Measurements from ENCODE around the gene TAPBP.
"Not testable (repeated sequence)": the region's sequence is repeated elsewhere in the genome, so short reads cannot be mapped to it uniquely, and the experiment has no call there.

Gene TAPBP

DNA sequence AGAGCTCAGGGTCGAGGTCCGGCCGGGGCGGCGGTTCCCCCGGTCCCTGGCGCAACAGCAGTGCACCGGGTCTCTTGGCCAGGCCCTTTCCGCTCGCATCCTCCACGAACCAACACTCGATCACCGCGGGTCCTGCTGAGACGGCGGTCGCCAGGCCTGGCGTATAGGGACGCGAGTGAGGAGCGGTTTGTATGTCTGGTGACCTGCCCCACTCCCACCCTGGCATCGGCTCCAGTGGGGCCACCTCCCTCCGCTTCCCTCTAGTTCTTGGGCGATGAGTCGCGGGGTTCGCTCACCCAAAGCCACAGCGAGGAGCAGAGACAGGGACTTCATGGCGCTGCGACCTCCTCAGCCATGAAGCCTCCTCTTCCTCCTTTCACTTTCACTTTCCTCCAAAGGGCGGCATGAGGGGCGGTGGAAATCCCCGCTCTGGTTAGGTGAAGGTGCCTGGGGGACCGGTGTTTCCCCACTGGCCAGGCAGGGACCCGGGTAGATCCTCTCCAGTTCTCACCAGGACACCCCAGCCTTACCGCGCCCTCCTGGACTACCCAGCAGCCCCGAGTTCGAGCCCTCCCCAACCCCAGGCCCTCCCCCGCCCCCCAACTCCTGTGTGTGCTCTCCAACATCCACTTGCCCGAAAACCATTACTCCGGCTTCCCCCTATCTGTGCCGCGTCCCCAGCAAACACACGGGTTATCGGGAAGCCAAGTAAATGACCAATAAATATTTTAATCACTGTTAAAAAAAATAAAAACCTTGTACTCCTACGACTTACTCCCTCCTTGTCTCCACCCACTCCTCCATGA lies at the start of gene TAPBP:
TSS of gene TAPBP (minus strand) at position 370 of the 806 bp plus-strand sequence. CDS start at position 333, 37 bp downstream.
- DNase-seq (ENCODE audit: low read depth in 2 of 2): peak; percentile 81 to 87

DNA sequence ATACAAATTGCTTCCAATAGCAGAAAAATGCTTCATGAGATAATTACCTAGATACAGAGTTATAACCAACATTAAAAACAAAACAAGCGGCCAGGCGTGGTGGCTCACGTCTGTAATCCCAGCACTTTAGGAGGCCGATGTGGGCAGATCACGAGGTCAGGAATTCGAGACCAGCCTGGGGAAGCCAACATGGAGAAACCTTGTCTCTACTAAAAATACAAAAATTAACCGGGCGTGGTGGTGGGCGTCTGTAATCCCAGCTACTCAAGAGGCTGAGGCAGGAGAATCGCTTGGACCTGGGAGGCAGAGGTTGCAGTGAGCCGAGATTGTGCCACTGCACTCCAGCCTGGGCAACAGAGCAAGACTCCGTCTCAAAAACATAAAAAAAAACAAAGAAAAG lies 49.6 kb upstream of the TAPBP start:
- not testable (repeated sequence) for DNase-seq (ENCODE audit: low read depth in 2 of 2)

DNA sequence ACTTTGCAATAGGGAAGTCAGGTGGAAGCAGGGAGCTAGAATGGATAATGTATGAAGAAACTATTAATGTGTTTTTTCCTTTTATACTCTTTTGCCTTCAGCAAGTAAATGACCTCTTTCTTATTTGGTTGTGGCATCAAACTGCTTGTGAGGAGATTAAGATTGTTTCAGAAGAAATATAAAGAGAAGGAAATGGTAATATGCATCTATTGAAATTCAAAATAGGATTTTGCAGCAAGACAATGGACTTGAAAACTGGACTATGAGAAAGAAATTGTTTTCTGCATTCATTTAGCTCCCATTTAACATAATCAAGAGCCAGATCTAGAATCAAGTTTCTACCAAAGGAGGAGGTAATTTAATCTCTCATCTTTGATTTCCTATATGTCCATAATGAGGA lies 45.5 kb upstream of the TAPBP start:
- no peak for DNase-seq (ENCODE audit: low read depth in 2 of 2)

DNA sequence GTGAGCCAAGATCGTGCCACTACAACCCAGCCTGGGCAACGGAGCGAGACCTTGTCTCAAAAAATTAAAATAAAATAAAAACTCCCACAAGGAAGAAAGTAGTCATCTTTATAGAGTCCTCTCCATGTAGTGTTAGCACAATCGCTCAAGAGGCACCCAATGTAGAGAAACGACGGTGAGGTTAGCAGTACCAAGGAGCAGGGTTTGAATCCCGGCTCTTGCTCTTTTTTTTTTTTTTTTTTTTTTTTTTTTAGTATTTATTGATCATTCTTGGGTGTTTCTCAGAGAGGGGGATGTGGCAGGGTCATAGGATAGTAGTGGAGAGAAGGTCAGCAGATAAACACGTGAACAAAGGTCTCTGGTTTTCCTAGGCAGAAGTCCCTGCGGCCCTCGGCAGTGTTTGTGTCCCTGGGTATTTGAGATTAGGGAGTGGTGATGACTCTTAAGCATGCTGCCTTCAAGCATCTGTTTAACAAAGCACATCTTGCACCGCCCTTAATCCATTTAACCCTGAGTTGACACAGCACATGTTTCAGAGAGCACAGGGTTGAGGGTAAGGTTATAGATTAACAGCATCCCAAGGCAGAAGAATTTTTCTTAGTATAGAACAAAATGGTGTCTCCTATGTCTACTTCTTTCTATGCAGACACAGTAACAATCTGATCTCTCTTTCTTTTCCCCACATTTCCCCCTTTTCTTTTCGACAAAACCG lies 43.4 kb upstream of the TAPBP start:
- not testable (repeated sequence) for DNase-seq (ENCODE audit: low read depth in 2 of 2)

DNA sequence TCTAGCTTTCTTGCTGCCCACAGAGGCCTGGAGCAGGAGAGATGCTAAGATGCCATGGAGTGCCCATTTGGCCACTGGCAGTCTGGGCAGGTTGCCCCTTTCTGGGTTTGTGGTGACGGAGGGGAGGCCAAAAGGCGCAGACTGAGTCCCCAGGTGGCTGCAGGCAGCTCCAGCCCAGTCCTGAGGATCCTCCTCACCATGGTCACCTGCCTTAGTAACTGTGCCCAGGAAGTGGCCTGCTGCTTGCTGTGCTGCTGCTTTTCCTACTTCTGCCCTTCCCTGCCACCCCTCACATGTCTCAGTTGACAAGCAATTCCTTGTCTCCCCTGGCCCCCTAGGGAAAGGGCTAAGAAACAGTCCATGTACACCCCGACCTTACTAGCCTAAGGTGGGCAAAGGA lies 42.4 kb upstream of the TAPBP start:
- no peak for DNase-seq (ENCODE audit: low read depth in 2 of 2)

DNA sequence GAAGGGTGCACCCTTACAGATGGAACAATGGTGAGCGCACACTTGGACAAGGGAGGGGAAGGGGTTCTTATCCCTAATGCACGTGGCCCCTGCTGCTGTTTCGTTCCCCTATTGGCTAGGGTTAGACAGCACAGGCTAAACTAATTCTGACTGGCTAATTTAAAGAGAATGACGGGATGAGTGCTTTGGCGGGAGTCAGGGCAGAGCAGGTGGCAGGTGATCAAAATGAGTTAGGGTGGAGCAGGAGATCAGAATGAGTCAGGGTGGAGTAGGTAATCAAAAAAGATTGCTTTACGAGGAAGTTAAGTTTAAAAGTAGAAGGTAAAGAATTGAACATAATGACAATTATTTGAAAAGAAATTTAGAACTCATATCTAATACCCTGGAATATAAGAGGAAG lies 42.0 kb upstream of the TAPBP start:
- not testable (repeated sequence) for DNase-seq (ENCODE audit: low read depth in 2 of 2)

DNA sequence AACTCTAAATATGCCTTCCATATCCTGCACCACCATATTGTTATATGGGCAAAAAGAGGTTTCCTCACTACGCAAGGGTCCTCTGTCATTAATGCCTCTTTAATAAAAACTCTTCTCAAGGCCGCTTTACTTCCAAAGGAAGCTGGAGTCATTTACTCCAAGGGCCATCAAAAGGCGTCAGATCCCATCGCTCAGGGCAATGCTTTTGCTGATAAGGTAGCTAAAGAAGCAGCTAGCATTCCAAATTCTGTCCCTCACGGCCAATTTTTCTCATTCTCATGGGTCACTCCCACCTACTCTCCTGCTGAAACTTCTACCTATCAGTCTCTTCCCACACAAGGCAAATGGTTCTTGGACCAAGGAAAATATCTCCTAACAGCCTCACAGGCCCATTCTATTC lies 33.9 kb upstream of the TAPBP start:
- DNase-seq (ENCODE audit: low read depth in 2 of 2): no peak

DNA sequence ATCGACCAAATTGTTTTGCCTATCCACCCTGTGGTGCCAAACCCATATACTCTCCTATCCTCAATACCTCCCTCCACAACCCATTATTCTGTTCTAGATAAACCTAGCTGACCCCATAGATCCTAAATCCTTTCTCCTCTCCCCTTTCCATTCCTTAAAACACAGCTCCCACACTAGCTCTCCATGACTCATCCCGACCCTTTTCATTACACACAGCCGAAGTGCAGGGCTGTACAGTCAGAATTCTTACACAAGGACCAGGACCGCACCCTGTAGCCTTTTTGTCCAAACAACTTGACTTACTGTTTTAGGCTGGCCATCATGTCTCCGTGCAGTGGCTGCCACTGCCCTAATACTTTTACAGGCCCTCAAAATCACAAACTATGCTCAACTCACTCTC lies 33.1 kb upstream of the TAPBP start:
- not testable (repeated sequence) for DNase-seq (ENCODE audit: low read depth in 2 of 2)

DNA sequence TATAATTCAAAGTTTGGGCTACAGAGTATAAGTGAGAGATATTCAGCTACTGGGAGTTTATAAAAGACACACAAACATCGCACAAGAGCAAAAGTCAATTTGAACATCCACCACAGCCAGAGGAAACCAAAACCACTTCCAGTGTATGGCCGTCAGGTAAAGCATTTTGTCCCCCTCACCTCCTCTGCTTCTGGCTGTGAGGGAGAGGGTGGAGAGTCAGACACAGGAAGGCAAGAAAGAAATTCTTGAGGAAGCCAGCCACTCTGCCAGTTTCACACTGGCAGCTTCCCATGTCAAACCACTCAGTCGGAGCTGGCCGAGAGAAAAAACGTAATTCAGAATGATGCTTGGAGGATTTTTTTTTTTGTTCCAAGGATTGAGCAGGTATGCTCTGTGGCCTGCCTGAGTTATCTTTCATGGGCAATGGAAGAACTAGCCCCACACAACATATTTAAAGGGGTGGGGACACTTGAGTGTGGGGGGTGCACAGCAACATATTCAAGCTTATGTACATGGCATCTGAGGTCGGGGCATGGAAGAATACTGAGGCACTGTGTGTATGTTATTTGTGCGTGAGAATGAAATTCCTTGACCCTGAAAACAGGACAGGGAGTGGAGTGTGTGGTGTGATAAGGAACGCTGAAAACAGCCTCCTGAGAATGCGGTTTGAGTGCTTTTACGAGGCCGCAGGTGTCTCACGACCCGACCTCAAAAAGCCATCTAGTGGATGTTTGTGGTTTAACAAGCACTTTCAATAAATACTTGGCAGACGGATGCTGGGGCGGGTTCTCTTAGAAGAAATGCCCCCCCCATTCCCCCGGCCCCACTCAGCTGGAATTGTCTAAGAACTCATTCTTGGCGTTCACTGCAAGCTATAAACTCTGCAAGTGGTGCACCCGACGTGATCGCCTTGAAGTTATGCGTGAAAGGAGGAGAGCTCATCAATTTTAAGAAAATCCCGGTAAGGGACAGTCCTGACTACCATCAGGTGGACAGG lies 31.1 kb upstream of the TAPBP start:
- peak; percentile 32 to 34 for DNase-seq (ENCODE audit: low read depth in 2 of 2)

DNA sequence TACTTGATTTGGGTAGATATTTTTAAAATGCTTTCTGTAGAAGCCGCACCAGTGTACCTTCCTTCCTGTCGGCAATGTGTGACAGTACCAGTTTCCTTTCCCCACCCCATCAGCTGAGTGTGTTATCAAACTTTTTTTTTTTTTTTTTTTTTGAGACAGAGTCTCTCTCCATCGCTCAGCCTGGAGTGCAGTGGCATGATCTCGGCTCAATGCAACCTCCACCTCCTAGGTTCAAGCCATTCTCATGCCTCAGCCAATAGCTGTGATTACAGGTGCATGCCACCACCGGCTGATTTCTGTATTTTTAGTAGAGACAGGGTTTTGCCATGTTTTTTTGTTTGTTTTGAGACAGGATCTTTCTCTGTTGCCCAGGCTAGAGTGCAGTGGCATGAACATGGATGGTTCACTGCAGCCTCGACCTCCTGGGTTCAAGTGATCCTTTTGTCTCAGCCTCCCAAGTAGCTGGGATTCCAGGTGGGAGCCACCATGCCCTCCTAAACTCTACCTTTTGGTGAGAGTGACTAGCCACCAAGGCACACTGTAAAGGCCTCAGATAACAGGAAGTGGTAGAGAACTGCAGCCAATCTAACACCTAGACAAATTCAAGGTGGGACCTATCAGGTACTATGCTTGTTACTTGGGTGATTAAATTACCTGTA lies 30.2 kb upstream of the TAPBP start:
- no peak for DNase-seq (ENCODE audit: low read depth in 2 of 2)

DNA sequence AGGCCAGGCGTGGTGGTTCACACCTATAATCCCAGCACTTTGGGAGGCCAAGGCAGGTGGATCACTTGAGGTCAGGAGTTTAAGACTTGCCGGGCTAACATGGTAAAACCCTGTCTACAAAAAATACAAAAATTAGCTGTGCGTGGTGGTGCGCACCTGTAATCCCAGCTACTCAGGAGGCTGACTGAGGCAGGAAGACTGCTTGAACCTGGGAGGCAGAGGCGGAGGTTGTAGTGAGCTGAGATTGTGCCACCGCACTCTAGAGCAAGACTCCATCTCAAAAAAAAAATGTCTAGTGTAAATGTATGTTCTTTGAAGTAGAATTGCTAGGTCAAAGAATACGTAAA lies 29.7 kb upstream of the TAPBP start:
- DNase-seq (ENCODE audit: low read depth in 2 of 2): not testable (repeated sequence)

DNA sequence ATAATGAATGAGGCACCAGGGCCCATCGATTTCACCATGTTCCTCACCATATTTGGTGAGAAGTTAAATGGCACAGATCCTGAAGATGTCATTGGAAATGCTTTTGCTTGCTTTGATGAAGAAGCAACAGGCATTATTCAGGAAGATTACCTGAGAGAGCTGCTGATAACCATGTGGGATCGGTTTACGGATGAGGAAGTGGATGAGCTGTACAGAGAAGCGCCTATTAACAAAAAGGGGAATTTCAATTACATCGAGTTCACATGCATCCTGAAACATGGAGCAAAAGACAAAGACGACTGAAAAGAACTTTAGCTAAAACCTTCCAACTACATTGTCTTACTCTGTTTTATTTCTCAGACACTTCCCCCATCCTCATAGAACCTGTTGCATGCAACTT lies 25.3 kb upstream of the TAPBP start:
- no peak for DNase-seq (ENCODE audit: low read depth in 2 of 2)

DNA sequence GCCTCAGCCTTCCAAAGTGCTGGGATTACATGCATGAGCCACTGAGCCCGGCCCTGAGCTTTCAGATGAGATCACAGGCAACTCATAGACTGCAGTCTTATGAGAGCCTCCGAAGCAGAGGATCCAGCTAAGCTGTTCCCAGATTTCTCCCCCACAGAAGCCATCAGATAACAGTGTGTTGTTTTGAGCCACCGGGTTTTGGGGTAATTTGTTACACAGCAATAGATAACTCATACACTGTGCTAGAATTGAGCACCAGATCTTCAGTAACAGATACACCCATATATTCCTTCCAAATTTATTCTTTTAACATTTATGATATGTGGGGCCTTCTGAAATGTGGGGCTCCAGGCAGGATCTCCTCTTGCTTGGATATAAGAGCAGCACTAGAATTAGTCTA lies 22.6 kb upstream of the TAPBP start:
- no peak for DNase-seq (ENCODE audit: low read depth in 2 of 2)

DNA sequence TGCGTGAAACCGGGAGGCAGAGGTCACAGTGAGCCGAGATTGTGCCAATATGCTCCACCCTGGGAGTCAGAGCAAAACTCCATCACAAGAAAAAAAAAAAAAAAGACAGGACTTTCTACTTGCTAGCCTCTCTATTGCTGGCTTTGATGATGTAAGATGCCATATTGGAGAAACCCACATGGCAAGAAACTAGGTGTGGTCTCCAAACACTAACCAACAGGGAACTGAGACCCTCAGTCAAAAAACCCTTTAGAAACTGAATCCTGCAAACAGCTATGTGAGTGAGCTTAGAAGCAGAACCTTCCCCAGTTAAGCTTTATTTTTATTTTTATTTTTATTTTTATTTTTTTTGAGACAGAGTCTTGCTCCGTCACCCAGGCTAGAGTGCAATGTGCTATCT lies 22.0 kb upstream of the TAPBP start:
- no peak for DNase-seq (ENCODE audit: low read depth in 2 of 2)

DNA sequence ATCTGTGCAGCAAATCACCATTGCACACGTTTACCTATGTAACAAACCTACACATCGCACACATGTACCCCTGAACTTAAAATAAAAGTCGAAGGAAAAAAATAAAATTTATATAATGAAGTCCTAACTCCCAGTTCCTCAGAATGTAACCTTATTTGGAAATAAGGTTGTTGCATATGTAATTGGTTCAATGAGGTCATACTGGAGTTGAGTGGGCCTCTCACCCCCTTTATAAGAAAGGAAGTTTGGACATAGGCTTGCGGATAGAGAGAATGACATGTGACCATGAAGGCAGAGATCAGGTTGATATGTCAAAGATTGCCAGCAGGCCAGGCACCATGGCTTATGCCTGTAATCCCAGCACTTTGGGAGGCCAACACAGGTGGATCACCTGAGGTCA lies 19.8 kb upstream of the TAPBP start:
- no peak for DNase-seq (ENCODE audit: low read depth in 2 of 2)

DNA sequence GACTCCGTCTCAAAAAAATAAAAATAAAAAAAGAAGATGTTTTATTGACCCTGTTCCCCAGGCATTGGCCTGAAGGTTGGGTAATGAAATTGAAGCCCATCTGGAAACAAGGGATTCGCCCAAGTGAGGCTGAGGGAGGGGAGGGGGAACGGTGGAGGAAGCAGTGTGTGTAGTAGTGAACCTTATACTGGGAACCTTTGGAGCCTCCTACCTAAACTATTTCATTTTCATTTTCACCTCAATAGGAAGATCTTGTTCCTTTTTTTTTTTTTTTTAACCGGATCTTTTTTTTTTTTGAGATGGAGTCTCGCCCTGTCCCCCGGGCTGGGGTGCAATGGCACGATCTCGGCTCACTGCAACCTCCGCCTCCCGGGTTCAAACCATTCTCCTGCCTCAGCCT lies 16.9 kb upstream of the TAPBP start:
- no peak for DNase-seq (ENCODE audit: low read depth in 2 of 2)

DNA sequence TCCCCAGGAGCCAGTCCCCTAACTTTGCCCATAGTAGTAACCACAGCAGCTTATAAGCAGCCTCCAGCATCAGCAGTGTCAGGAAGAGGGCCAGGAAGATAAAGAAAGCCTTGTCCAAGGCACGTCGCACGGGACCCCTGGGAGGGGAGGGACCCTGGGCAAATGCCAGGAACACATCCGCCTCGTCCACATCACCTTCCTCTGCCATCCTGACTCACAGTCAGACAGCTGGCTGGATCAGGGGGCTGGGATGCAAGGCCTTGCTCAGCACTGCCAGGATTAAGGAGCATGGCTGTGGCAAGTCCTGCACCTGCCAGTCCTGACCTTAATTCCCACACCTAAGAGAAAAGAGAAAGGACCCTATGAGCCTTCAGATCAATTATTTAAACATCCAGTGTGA lies 15.2 kb upstream of the TAPBP start:
- DNase-seq (ENCODE audit: low read depth in 2 of 2): no peak

DNA sequence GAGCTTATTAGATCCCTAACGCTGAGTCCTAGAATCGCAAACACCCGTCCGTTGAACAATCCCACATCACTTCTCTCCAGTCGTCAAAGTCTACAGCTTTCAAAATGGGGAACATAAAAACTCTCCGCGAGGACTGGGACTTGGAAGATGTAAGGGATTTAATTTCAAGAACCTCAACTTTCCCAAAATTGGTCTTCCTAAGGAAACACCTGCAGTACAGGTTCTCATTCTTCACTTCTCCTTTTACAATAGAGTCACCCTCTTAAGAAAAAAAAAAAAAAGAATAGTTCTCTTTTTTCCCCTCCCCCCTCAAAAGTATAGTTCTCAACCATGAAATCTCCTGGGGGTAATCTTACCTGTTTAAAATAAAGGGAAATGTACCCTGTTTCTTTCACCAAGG lies 10.2 kb upstream of the TAPBP start:
- no peak for DNase-seq (ENCODE audit: low read depth in 2 of 2)

DNA sequence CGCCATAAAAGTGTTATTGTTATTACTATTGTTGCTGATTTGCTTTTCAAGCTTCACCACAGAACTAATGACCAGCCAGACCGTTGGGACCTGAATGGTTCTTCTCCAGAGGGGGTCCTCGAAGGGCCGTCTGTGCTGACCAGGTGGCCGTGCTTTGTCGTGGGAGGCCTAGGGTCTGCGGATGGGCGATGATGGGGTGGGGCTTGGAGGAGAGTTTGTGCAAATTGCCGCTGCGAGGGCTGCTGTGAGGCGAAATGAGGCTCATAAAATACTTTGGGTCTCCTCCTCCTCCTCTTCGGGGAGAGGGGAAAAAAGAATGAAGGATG lies 9.7 kb upstream of the TAPBP start:
- no peak for DNase-seq (ENCODE audit: low read depth in 2 of 2)

DNA sequence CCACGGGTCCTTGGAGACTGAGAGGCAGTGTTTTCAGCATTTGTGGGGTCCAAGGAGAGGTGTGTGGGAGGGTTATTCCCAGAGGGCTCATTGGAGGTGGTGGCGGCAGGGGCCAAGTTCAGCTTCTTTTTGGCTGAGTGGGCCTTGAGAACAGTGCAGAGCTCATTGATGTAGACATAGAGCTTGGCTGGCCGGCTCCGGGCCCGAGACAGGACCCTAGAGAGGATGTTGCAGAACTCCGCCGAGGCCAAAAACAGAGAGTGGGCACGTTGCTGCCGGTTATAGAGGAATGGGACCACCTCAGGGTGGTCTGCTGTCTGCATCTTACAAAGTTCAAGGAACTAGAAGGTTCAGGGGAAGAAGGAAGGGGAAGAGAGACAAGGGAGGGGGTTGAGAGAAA lies 7.3 kb upstream of the TAPBP start:
- DNase-seq (ENCODE audit: low read depth in 2 of 2): no peak

DNA sequence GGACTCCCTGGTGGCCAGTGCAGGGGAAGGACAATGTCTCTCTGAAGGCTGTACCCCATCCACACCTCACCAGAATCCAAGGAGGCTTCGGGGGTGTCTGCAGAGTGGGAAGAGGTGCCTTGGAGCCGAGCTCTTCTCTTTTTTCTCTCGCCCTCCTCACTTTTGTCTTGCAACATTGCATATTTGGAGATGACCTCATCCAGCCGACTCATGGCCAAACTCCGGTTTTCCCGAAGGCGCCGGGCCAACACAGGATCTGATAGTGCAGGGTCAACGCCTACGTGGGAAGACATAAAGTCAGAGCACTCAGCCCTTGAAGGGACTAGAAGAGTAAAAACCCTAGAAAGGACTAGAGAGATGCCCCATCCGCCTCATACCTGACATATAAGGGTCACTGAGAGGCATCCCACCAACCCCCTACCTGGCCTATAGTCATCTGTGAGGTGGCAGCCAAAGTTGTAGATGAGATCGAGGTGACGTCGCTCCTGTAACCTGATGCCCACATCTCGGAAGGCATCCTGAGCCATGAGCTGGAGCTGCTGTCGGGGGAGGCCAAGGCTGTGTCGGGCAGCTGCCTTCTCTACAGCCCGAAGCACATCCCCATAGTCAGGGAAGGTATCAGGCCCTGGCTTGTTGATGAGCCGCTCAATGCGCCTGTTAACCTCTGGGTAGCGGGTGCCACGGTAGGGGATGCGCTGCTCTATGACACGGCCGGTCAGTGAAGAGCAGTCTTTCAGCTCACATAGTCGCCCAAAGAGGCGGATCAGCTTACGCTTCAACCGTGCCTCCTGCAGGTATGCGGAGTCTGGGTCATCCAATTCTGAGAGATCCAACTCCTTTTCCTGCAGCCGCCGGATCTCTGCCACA lies 6.7 kb upstream of the TAPBP start:
- no peak for DNase-seq (ENCODE audit: low read depth in 2 of 2)
